Breast epithelium (tissue), 3 donors: ENCODE measurements around the gene CPA3.

ENCODE experiments used
- CTCF ChIP-seq, 3 donors: fragments of 450-650 bp; IDR thresholded peaks; one replicate each; pipeline ENCODE4 v1.5.1; 2016 to 2017; ENCODE audit warnings: antibody characterized with exemption in 3 of 3, mild to moderate bottlenecking in 3 of 3, moderate library complexity in 3 of 3
- POLR2A ChIP-seq: fragments of 450-650 bp; IDR thresholded peaks from one replicate; pipeline ENCODE4 v1.6.1; 2016; ENCODE audit warnings: antibody characterized with exemption, mild to moderate bottlenecking, moderate library complexity
- POLR2AphosphoS5 ChIP-seq, 3 donors: sonication (generic); formaldehyde crosslinking; IDR thresholded peaks; one replicate each; pipeline ENCODE4 v1.6.1; 2017; ENCODE audit warnings: antibody characterized with exemption in 3 of 3

- TF ChIP-seq CTCF (IDR thresholded peaks at IDR 0.05) (no peak), POLR2A (no peak), POLR2AphosphoS5 (IDR thresholded peaks at IDR 0.05) (no peak)
These were observed 50.0 kb downstream of the CPA3 start for GRCh38 chr3:148914936-148915690.
